ENCODE data around the gene RPL6. TPM values are rescaled to one million over a fixed set of nuclear protein-coding genes. Genes with fewer than 3 reads are reported as not detected.
A peak's percentile ranks its signal among the peaks of the same experiment; 100 is the strongest.

The RPL6 gene
- total and polyA plus RNA-seq, 9 of the 15 experiments (the other 6 are each of a cell fraction or from before 2014, with no cell fraction given), result 1,519 to 3,103 (median 2,396) TPM

DNA sequence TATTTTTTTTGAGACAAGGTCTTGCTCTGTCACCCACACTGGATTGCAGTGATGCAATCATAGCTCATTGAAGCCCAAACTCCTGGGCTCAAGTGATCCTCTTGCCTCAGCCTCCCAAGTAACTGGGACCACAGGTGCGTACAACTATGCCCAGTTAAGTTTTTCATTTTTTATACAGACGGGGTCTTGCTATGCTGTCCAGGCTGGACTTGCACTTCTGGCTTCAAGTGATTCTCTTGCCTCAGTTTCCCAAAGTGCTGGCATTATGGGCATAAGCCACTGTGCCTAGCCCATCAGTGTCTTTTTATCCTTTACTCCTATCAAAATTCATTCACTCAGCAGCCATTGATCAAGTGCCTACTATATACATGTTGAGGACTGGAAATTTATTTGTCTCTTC, 18.4 kb upstream of the RPL6 start:
- DNase-seq (ENCODE audit: extremely low read depth in 1 of 4, low spot score in 3 of 4) (no peak), FAIRE-seq (no peak), ATAC-seq (no peak)
- H2AFZ ChIP-seq (ENCODE audit: low read depth, low read length), result no peak overlapping the region
- no peaks in the 10 kb centered on the region for H3K27me3 ChIP-seq (ENCODE audit: control insufficient read depth in 2 of 2, insufficient read depth in 2 of 2, low read length in 2 of 2)
- POLR2A ChIA-PET, result interaction anchor here (0.7 kb wide), 1 partner anchor 11 kb away, joined by 4 read pairs; no protein-coding TSS in a partner anchor
- H3K4me3 ChIP-seq, result no peak overlapping the region
- peaks cover 5% of the 10 kb centered on the region; the same call in 1 of the 2 replicates for H4K20me1 ChIP-seq (replicated peaks; ENCODE audit: control insufficient read depth, insufficient read depth, low read length)
- intact Hi-C loops (cut with micrococcal nuclease) (no loop called here), in situ Hi-C loops (cut with MboI) (no loop called here)
- no peak for TF ChIP-seq RREB1 (CRISPR knock-in tag; IDR thresholded peaks at IDR 0.05)
- no peak for TF ChIP-seq ZNF449 (CRISPR knock-in tag; IDR thresholded peaks at IDR 0.05)
- no peak for TF ChIP-seq KLF6 (CRISPR knock-in tag; IDR thresholded peaks at IDR 0.05; ENCODE audit: borderline replicate concordance)
- TF ChIP-seq TSC22D4 (tag; IDR thresholded peaks at IDR 0.05), result no peak
- no peak for TF ChIP-seq STAT5B (CRISPR knock-in tag; IDR thresholded peaks at IDR 0.05)
- TF ChIP-seq HINFP (tag; conservative IDR thresholded peaks at IDR 0.05; ENCODE audit: low read depth), result no peak
- TF ChIP-seq POLR2A (conservative IDR thresholded peaks at IDR 0.05), result no peak
- peak; percentile 71 for TF ChIP-seq ZNF121 (CRISPR knock-in tag; conservative IDR thresholded peaks at IDR 0.05)
- H3K9ac ChIP-seq (ENCODE audit: insufficient read depth in 1 of 2, low read depth in 2 of 2, low read length in 2 of 2), result no peak overlapping the region
- CTCF ChIA-PET (ENCODE audit: low intra/inter-chr PET ratio), result no interaction called here
- 100% methylated on average over 2 of the region's 2 CpGs for WGBS (ENCODE audit: insufficient coverage, low coverage, missing lambda C conversion rate)
- peaks cover 89% of the 10 kb centered on the region for H3K79me2 ChIP-seq (ENCODE audit: control insufficient read depth, insufficient read depth, low read length)
- BruUV-seq (replicated peaks), result no TSS peak
- peaks cover 47% of the 10 kb centered on the region; the same call in 2 of the 3 replicates for H3K36me3 ChIP-seq (ENCODE audit: control insufficient read depth, insufficient read depth, low read length)
- H3K4me2 ChIP-seq (ENCODE audit: insufficient read depth, low read length), result no peak overlapping the region
- H3K4me1 ChIP-seq (replicated peaks in 1 of 2; ENCODE audit: control insufficient read depth in 2 of 2, insufficient read depth in 2 of 2, low read length in 2 of 2), result no peaks in the 10 kb centered on the region; a peak in 1 of 5 replicates
- H3K9me3 ChIP-seq (replicated peaks; ENCODE audit: control insufficient read depth, insufficient read depth, low read depth, low read length), result no peaks in the 10 kb centered on the region
- no peaks in the 10 kb centered on the region for H3K9me1 ChIP-seq (ENCODE audit: control insufficient read depth, insufficient read depth, low read length)
- H3K27ac ChIP-seq (ENCODE audit: extremely low read depth, low read depth, low read length), result no peak overlapping the region

Data from K562 (cell line).